ENCODE data around the gene THSD7B.

THSD7B gene

GRCh38 chr2:137181370-137181769 is 416.0 kb downstream of the THSD7B start:
- ATAC-seq = no peak
- TF ChIP-seq ZFP30 (CRISPR knock-in tag; IDR thresholded peaks at IDR 0.05) (no peak), POU6F1 (CRISPR knock-in tag; IDR thresholded peaks at IDR 0.05; ENCODE audit: borderline replicate concordance, low read depth) (no peak), TOX (CRISPR knock-in tag; IDR thresholded peaks at IDR 0.05; ENCODE audit: borderline replicate concordance) (no peak), CSDC2 (CRISPR knock-in tag; IDR thresholded peaks at IDR 0.05) (no peak), ZC3H10 (CRISPR knock-in tag; IDR thresholded peaks at IDR 0.05) (no peak), ZNF70 (CRISPR knock-in tag; IDR thresholded peaks at IDR 0.05) (no peak), PPARA (CRISPR knock-in tag; IDR thresholded peaks at IDR 0.05; ENCODE audit: borderline replicate concordance) (no peak), TSHZ2 (CRISPR knock-in tag; IDR thresholded peaks at IDR 0.05) (no peak), ZNF8 (CRISPR knock-in tag; IDR thresholded peaks at IDR 0.05) (no peak), OSR1 (CRISPR knock-in tag; IDR thresholded peaks at IDR 0.05) (no peak), CSRNP3 (CRISPR knock-in tag; IDR thresholded peaks at IDR 0.05) (no peak), ESRRG (CRISPR knock-in tag; IDR thresholded peaks at IDR 0.05) (no peak), RARB (CRISPR knock-in tag; IDR thresholded peaks at IDR 0.05) (no peak), PATZ1 (CRISPR knock-in tag; IDR thresholded peaks at IDR 0.05; ENCODE audit: borderline replicate concordance) (no peak), BACH2 (CRISPR knock-in tag; IDR thresholded peaks at IDR 0.05; ENCODE audit: borderline replicate concordance) (no peak)

GRCh38 chr2:137182071-137182470 is 416.7 kb downstream of the THSD7B start:
- TF ChIP-seq ZNF8 (CRISPR knock-in tag; IDR thresholded peaks at IDR 0.05) = no peak
- no peak for TF ChIP-seq PPARA (CRISPR knock-in tag; IDR thresholded peaks at IDR 0.05; ENCODE audit: borderline replicate concordance)
- TF ChIP-seq BACH2 (CRISPR knock-in tag; IDR thresholded peaks at IDR 0.05; ENCODE audit: borderline replicate concordance) = no peak
- no peak for TF ChIP-seq TSHZ2 (CRISPR knock-in tag; IDR thresholded peaks at IDR 0.05)
- no peak for TF ChIP-seq CREB5 (CRISPR knock-in tag; IDR thresholded peaks at IDR 0.05; ENCODE audit: low read depth)
- TF ChIP-seq ESRRG (CRISPR knock-in tag; IDR thresholded peaks at IDR 0.05) = no peak
- TF ChIP-seq ZNF565 (CRISPR knock-in tag; conservative IDR thresholded peaks at IDR 0.05; ENCODE audit: low read depth) = no peak
- TF ChIP-seq TCF4 (CRISPR knock-in tag; IDR thresholded peaks at IDR 0.05; ENCODE audit: borderline replicate concordance) = no peak
- TF ChIP-seq CSRNP3 (CRISPR knock-in tag; IDR thresholded peaks at IDR 0.05) = no peak
- no peak for TF ChIP-seq RARB (CRISPR knock-in tag; IDR thresholded peaks at IDR 0.05)
- TF ChIP-seq ZFP3 (CRISPR knock-in tag; IDR thresholded peaks at IDR 0.05) = no peak
- no peak for TF ChIP-seq ZFP30 (CRISPR knock-in tag; IDR thresholded peaks at IDR 0.05)
- TF ChIP-seq PATZ1 (CRISPR knock-in tag; IDR thresholded peaks at IDR 0.05; ENCODE audit: borderline replicate concordance) = no peak
- ATAC-seq = no peak

Data from SK-N-SH treated with all-trans-retinoic acid at 6 μM for 48 hours (cell line).